ENCODE results near the gene LACRT. TPM values are rescaled to one million over a fixed set of nuclear protein-coding genes. Genes with fewer than 3 reads are reported as not detected.
"Not testable (repeated sequence)": the region's sequence is repeated elsewhere in the genome, so short reads cannot be mapped to it uniquely, and the experiment has no call there.

The LACRT gene
- total RNA-seq, 1 donor from 2014 or later = not detected

DNA sequence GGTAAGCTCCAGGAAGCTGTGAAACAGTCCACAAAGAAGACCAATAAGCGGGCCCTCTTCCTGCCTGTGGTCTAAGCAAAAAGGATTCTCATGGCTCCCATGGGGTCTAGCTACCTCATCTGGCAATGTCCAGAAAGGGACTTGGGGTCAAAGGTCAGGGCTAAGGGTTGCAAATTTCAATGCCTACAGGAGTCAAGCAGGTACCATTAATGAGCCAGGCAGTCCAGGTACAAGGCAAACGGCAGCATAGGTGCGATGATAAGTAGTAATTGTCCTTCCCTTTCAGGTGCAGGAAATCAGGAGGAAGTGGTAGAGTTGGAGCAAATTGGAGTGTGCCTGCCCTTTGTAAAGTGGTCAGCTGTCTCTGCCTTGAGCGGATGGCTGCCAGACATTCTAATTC, 6.4 kb upstream of the LACRT start:
- Mint-ChIP-seq H3K27me3 (peaks cover 52% of the 10 kb centered on the region), H3K9me3 (ENCODE audit: low read depth) (peaks cover 4% of the 10 kb centered on the region)

GRCh38 chr12:54639112-54639511, 4.4 kb upstream of the LACRT start:
- H3K27ac Mint-ChIP-seq; H3K9me3 Mint-ChIP-seq (ENCODE audit: low read depth); H3K4me1 Mint-ChIP-seq (ENCODE audit: low read depth); DNase-seq (ENCODE audit: low spot score, unreplicated experiment); H3K4me3 Mint-ChIP-seq (ENCODE audit: low read depth); H3K36me3 Mint-ChIP-seq (ENCODE audit: insufficient read depth): not testable (repeated sequence)
- H3K27me3 Mint-ChIP-seq = peaks cover 48% of the 10 kb centered on the region

More for the DNA sequence above, 6.4 kb upstream of the LACRT start:
- no peaks in the 10 kb centered on the region for H3K4me1 Mint-ChIP-seq (ENCODE audit: low read depth)
- no peak overlapping the region for H3K4me3 Mint-ChIP-seq (ENCODE audit: low read depth)
- DNase-seq (ENCODE audit: low spot score, unreplicated experiment) = no peak
- TF ChIP-seq, protein P1, sequence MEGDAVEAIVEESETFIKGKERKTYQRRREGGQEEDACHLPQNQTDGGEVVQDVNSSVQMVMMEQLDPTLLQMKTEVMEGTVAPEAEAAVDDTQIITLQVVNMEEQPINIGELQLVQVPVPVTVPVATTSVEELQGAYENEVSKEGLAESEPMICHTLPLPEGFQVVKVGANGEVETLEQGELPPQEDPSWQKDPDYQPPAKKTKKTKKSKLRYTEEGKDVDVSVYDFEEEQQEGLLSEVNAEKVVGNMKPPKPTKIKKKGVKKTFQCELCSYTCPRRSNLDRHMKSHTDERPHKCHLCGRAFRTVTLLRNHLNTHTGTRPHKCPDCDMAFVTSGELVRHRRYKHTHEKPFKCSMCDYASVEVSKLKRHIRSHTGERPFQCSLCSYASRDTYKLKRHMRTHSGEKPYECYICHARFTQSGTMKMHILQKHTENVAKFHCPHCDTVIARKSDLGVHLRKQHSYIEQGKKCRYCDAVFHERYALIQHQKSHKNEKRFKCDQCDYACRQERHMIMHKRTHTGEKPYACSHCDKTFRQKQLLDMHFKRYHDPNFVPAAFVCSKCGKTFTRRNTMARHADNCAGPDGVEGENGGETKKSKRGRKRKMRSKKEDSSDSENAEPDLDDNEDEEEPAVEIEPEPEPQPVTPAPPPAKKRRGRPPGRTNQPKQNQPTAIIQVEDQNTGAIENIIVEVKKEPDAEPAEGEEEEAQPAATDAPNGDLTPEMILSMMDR (IDR thresholded peaks at IDR 0.05; ENCODE audit: unreplicated experiment) = no peak
- H3K27ac Mint-ChIP-seq = no peak overlapping the region
- H3K36me3 Mint-ChIP-seq (ENCODE audit: insufficient read depth) = no peaks in the 10 kb centered on the region

DNA sequence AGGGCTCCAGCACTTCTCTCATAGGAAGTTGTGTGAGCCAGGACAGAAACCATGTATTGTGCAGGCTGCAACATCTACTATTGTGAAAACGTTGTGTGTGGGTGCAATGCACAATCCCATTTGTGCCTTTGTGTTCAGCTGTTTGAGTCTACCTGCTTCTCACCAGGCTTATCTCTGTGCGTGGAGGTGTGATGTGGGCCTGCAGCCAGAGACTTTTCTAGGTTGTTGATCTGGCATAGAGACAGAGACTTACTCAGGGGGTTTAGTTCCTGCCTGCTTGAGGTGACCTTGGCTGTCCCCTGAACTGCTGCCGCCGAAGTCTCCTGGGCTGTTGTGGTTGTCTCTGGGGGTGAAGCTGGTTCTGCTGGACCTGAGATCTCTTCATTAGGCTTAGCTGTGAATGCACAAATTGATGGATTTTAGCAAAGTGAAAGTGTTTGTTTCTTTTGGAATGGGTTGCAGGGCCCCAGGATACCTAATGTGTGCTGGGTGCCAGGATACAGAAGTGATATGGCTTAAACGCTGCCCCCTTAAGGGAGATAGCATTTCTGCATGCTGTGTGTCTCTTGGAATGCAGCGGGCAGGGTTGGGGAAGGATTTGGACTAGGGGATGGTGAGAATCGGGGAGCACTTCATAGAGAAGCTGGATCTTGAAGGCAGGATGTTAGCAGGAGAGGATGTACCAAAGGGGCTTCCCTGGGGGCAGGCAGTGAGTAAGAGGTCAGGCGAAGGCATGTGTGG, 2.5 kb downstream of the LACRT start:
- TF ChIP-seq, protein P1 (IDR thresholded peaks at IDR 0.05; ENCODE audit: unreplicated experiment) = peak; percentile 17
- Mint-ChIP-seq H3K9me3 (ENCODE audit: low read depth) (peaks cover 9% of the 10 kb centered on the region), H3K27ac (no peak overlapping the region), H3K4me1 (ENCODE audit: low read depth) (no peaks in the 10 kb centered on the region), H3K27me3 (peaks cover 48% of the 10 kb centered on the region), H3K4me3 (ENCODE audit: low read depth) (no peak overlapping the region), H3K36me3 (ENCODE audit: insufficient read depth) (no peaks in the 10 kb centered on the region)
- no peak for DNase-seq (ENCODE audit: low spot score, unreplicated experiment)

DNA sequence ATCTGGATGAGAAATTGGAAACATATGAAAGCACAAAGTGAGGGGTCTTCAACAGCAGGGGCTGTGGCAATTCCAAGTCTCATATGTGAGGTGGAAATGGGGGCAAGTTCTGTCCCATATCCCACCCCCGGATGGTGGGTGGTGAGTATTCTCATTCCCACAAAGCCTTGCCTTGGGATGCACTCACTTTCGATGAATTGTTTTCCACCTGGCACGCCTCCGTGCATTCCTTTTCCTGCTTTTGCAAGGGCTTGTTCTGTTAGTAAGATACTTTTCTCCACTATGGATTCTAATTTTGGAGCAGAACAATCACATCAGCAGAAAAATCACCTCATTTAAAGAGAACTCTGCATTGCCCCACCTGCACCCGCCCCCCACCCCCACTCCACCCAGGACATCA, 3.1 kb downstream of the LACRT start:
- TF ChIP-seq, protein P1 (IDR thresholded peaks at IDR 0.05; ENCODE audit: unreplicated experiment) = no peak
- H3K27me3 Mint-ChIP-seq = peaks cover 47% of the 10 kb centered on the region
- H3K36me3 Mint-ChIP-seq (ENCODE audit: insufficient read depth) = peaks cover 4% of the 10 kb centered on the region
- no peak overlapping the region for H3K4me3 Mint-ChIP-seq (ENCODE audit: low read depth)
- no peaks in the 10 kb centered on the region for H3K4me1 Mint-ChIP-seq (ENCODE audit: low read depth)
- DNase-seq (ENCODE audit: low spot score, unreplicated experiment) = no peak
- no peak overlapping the region for H3K27ac Mint-ChIP-seq
- peaks cover 15% of the 10 kb centered on the region for H3K9me3 Mint-ChIP-seq (ENCODE audit: low read depth)

DNA sequence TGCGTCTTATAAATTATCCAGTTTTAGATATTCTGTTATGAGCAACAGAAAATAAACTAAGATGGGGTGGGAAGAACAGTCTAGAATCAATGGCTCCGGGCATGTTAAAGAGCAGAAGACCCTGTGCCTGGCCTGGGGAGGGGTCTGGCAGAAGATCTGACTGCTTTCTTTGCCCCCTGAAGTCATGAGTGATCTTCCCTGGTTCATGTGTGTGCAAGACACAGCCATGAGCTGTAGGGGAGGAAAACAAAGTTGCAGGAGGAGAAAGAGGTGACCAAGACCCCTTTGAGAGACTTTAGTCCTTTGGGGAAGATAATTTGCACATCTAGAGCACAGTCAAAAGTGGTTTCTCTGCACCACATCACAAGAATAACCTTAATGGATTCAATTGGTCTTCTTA, 4.8 kb downstream of the LACRT start:
- Mint-ChIP-seq H3K9me3 (ENCODE audit: low read depth) (peaks cover 17% of the 10 kb centered on the region), H3K27ac (no peak overlapping the region), H3K4me3 (ENCODE audit: low read depth) (no peak overlapping the region), H3K27me3 (peaks cover 48% of the 10 kb centered on the region), H3K36me3 (ENCODE audit: insufficient read depth) (peaks cover 4% of the 10 kb centered on the region), H3K4me1 (ENCODE audit: low read depth) (no peaks in the 10 kb centered on the region)
- DNase-seq (ENCODE audit: low spot score, unreplicated experiment) = no peak
- TF ChIP-seq, protein P1 (IDR thresholded peaks at IDR 0.05; ENCODE audit: unreplicated experiment) = no peak
